B cell (primary cell): ENCODE data around the gene SP8.

ENCODE experiments used
- CTCF ChIP-seq: fragments of 200-600 bp; IDR thresholded peaks from one replicate; pipeline ENCODE4 v1.8.0; 2022; ENCODE audit warnings: antibody characterized with exemption, mild to moderate bottlenecking
- EZH2 ChIP-seq: IDR thresholded peaks from 2 replicates; pipeline ENCODE4 v1.6.1; 2012; ENCODE audit warnings: borderline replicate concordance, low read depth, mild to moderate bottlenecking, moderate library complexity, low read length; ENCODE audit not compliant: insufficient read depth, poor library complexity, severe bottlenecking

GRCh38 chr7:20784388-20785156 is 2.1 kb downstream of the SP8 start:
- TF ChIP-seq EZH2 (no peak), CTCF (no peak)
